WTC11 (cell line): ENCODE measurements around the gene FMNL3. TPM values are rescaled to one million over a fixed set of nuclear protein-coding genes. Genes with fewer than 3 reads are reported as not detected.
A peak's percentile ranks its signal among the peaks of the same experiment; 100 is the strongest.

Experiments
- ATAC-seq: fragments of 200-7000 bp; cut with Tn5 transposase; 2 replicates; pipeline ENCODE4 v1.10.0; 2021; ENCODE audit warnings: mild to moderate bottlenecking, moderate library complexity
- CTCF ChIA-PET: fragments of 300-600 bp; sonication (Branson Sonifier 250); formaldehyde crosslinking; loops from one replicate; lab custom pipeline; 2021; ENCODE audit warnings: antibody characterized with exemption; lab: Charles Lee
- POLR2A ChIA-PET: fragments of 350-600 bp; sonication (Branson Sonifier 250); formaldehyde crosslinking; loops from one replicate; lab custom pipeline; 2021; ENCODE audit warnings: antibody characterized with exemption; lab: Charles Lee
- DNase-seq: peaks from one replicate; pipeline ENCODE4 v3.0.0; 2021; ENCODE audit warnings: low spot score
- H3K27ac Mint-ChIP-seq: 2 replicates; pipeline ENCODE4 v1.8.0; 2021; ENCODE audit warnings: mixed read lengths
- H3K27me3 Mint-ChIP-seq: 2 replicates; pipeline ENCODE4 v1.8.0; 2021; ENCODE audit warnings: low read depth, mild to moderate bottlenecking, moderate library complexity, mixed read lengths
- H3K36me3 Mint-ChIP-seq: 2 replicates; pipeline ENCODE4 v1.8.0; 2021; ENCODE audit warnings: mixed read lengths
- H3K4me1 Mint-ChIP-seq: 2 replicates; pipeline ENCODE4 v1.8.0; 2022; ENCODE audit warnings: mixed read lengths
- H3K4me3 Mint-ChIP-seq: 2 replicates; pipeline ENCODE4 v1.8.0; 2021; ENCODE audit warnings: mild to moderate bottlenecking, moderate library complexity, mixed read lengths
- H3K9me3 Mint-ChIP-seq: 2 replicates; pipeline ENCODE4 v1.8.0; 2021; ENCODE audit warnings: mixed read lengths
- AR ChIP-seq: fragments of 250-450 bp; sonication (Bioruptor Pico); IDR thresholded peaks from 2 replicates; pipeline ENCODE4 v1.9.0; 2021; ENCODE audit warnings: mild to moderate bottlenecking
- ATF1 ChIP-seq: sonication (generic); formaldehyde crosslinking; IDR thresholded peaks from 2 replicates; pipeline ENCODE4 v1.8.1; 2023; ENCODE audit warnings: mild to moderate bottlenecking, moderate library complexity, missing genetic modification reagents
- CBFB ChIP-seq: sonication (generic); formaldehyde crosslinking; IDR thresholded peaks from 2 replicates; pipeline ENCODE4 v1.8.1; 2022; ENCODE audit warnings: mild to moderate bottlenecking, low read depth, missing genetic modification reagents
- CREM ChIP-seq: sonication (generic); formaldehyde crosslinking; IDR thresholded peaks from 2 replicates; pipeline ENCODE4 v1.8.1; 2022; ENCODE audit warnings: mild to moderate bottlenecking, missing genetic modification reagents, moderate library complexity
- CTCF ChIP-seq: fragments of 200-600 bp; IDR thresholded peaks from 2 replicates; pipeline ENCODE4 v1.8.0; 2022; ENCODE audit warnings: antibody characterized with exemption
- E2F1 ChIP-seq: sonication (generic); formaldehyde crosslinking; IDR thresholded peaks from 2 replicates; pipeline ENCODE4 v1.8.0; 2022; ENCODE audit warnings: mild to moderate bottlenecking, missing genetic modification reagents
- E2F4 ChIP-seq: sonication (generic); formaldehyde crosslinking; IDR thresholded peaks from 2 replicates; pipeline ENCODE4 v1.8.1; 2022; ENCODE audit warnings: low read depth, mild to moderate bottlenecking, moderate library complexity, missing genetic modification reagents, borderline replicate concordance
- FOXK1 ChIP-seq: sonication (generic); formaldehyde crosslinking; IDR thresholded peaks from 2 replicates; pipeline ENCODE4 v1.8.0; 2022; ENCODE audit warnings: mild to moderate bottlenecking, moderate library complexity, missing genetic modification reagents
- FOXP4 ChIP-seq: sonication (generic); formaldehyde crosslinking; IDR thresholded peaks from 2 replicates; pipeline ENCODE4 v1.8.0; 2022; ENCODE audit warnings: mild to moderate bottlenecking, missing genetic modification reagents
- JUN ChIP-seq: sonication (generic); formaldehyde crosslinking; IDR thresholded peaks from 2 replicates; pipeline ENCODE4 v1.8.0; 2023; ENCODE audit warnings: mild to moderate bottlenecking, missing genetic modification reagents
- MAX ChIP-seq: sonication (generic); formaldehyde crosslinking; IDR thresholded peaks from 2 replicates; pipeline ENCODE4 v1.8.0; 2022; ENCODE audit warnings: mild to moderate bottlenecking, missing genetic modification reagents
- NFATC4 ChIP-seq: fragments of 250-450 bp; sonication (Bioruptor Pico); IDR thresholded peaks from 2 replicates; pipeline ENCODE4 v1.9.0; 2021; ENCODE audit warnings: mild to moderate bottlenecking
- NR2C2 ChIP-seq: sonication (generic); formaldehyde crosslinking; IDR thresholded peaks from 2 replicates; pipeline ENCODE4 v1.8.0; 2022; ENCODE audit warnings: mild to moderate bottlenecking, missing genetic modification reagents
- TCF7 ChIP-seq: sonication (generic); formaldehyde crosslinking; IDR thresholded peaks from 2 replicates; pipeline ENCODE4 v1.8.0; 2022; ENCODE audit warnings: mild to moderate bottlenecking, low read depth, missing genetic modification reagents, moderate library complexity
- ZNF317 ChIP-seq: sonication (generic); formaldehyde crosslinking; IDR thresholded peaks from 2 replicates; pipeline ENCODE4 v1.8.1; 2023; ENCODE audit warnings: low read depth, mild to moderate bottlenecking, moderate library complexity, missing genetic modification reagents, borderline replicate concordance
- ZNF423 ChIP-seq: fragments of 250-450 bp; sonication (Bioruptor Pico); IDR thresholded peaks from 2 replicates; pipeline ENCODE4 v2.1.2; 2022; ENCODE audit warnings: mild to moderate bottlenecking, moderate library complexity
- total RNA-seq: library from RNA; stranded (reverse); gene quantifications from 3 replicates; pipeline ENCODE4 v1.2.3, GENCODE V29; 2021
- TF ChIP-seq, protein P1 (sequence below): sonication (generic); formaldehyde crosslinking; IDR thresholded peaks from 2 replicates; pipeline ENCODE4 v1.8.1; 2023; ENCODE audit warnings: mild to moderate bottlenecking, missing genetic modification reagents, borderline replicate concordance
- TF ChIP-seq, protein P2 (sequence below): sonication (generic); formaldehyde crosslinking; IDR thresholded peaks from 2 replicates; pipeline ENCODE4 v1.8.1; 2023; ENCODE audit warnings: mild to moderate bottlenecking, missing genetic modification reagents
- TF ChIP-seq, protein P3 (sequence below): sonication (generic); formaldehyde crosslinking; IDR thresholded peaks from 2 replicates; pipeline ENCODE4 v1.8.1; 2023; ENCODE audit warnings: mild to moderate bottlenecking, missing genetic modification reagents

Gene FMNL3
- total RNA-seq, 1 experiment from 2014 or later, result 19.3 TPM

GRCh38 chr12:49697808-49698207 is 9.4 kb downstream of the FMNL3 start (continued):
- TF ChIP-seq E2F4 (CRISPR knock-in tag), result no peak

GRCh38 chr12:49696723-49697122 is 10.5 kb downstream of the FMNL3 start:
- Mint-ChIP-seq H3K27me3 (no peaks in the 10 kb centered on the region), H3K36me3 (no peaks in the 10 kb centered on the region), H3K9me3 (no peaks in the 10 kb centered on the region), H3K4me3 (no peak overlapping the region), H3K27ac (peak overlapping the region; percentile 81), H3K4me1 (peaks cover 62% of the 10 kb centered on the region)
- TF ChIP-seq AR (CRISPR knock-in tag) (no peak), FOXK1 (CRISPR knock-in tag) (no peak), CBFB (CRISPR knock-in tag) (no peak), MAX (CRISPR knock-in tag) (no peak), ATF1 (CRISPR knock-in tag) (no peak), ZNF423 (CRISPR knock-in tag) (no peak), TCF7 (CRISPR knock-in tag) (no peak), CTCF (no peak), NR2C2 (CRISPR knock-in tag) (no peak), FOXP4 (CRISPR knock-in tag) (no peak), NFATC4 (CRISPR knock-in tag) (no peak), ZNF317 (no peak), CREM (CRISPR knock-in tag) (no peak), E2F1 (CRISPR knock-in tag) (no peak), JUN (CRISPR knock-in tag) (no peak)
- TF ChIP-seq, protein P1, sequence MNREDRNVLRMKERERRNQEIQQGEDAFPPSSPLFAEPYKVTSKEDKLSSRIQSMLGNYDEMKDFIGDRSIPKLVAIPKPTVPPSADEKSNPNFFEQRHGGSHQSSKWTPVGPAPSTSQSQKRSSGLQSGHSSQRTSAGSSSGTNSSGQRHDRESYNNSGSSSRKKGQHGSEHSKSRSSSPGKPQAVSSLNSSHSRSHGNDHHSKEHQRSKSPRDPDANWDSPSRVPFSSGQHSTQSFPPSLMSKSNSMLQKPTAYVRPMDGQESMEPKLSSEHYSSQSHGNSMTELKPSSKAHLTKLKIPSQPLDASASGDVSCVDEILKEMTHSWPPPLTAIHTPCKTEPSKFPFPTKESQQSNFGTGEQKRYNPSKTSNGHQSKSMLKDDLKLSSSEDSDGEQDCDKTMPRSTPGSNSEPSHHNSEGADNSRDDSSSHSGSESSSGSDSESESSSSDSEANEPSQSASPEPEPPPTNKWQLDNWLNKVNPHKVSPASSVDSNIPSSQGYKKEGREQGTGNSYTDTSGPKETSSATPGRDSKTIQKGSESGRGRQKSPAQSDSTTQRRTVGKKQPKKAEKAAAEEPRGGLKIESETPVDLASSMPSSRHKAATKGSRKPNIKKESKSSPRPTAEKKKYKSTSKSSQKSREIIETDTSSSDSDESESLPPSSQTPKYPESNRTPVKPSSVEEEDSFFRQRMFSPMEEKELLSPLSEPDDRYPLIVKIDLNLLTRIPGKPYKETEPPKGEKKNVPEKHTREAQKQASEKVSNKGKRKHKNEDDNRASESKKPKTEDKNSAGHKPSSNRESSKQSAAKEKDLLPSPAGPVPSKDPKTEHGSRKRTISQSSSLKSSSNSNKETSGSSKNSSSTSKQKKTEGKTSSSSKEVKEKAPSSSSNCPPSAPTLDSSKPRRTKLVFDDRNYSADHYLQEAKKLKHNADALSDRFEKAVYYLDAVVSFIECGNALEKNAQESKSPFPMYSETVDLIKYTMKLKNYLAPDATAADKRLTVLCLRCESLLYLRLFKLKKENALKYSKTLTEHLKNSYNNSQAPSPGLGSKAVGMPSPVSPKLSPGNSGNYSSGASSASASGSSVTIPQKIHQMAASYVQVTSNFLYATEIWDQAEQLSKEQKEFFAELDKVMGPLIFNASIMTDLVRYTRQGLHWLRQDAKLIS (CRISPR knock-in tag), result no peak
- TF ChIP-seq, protein P2, sequence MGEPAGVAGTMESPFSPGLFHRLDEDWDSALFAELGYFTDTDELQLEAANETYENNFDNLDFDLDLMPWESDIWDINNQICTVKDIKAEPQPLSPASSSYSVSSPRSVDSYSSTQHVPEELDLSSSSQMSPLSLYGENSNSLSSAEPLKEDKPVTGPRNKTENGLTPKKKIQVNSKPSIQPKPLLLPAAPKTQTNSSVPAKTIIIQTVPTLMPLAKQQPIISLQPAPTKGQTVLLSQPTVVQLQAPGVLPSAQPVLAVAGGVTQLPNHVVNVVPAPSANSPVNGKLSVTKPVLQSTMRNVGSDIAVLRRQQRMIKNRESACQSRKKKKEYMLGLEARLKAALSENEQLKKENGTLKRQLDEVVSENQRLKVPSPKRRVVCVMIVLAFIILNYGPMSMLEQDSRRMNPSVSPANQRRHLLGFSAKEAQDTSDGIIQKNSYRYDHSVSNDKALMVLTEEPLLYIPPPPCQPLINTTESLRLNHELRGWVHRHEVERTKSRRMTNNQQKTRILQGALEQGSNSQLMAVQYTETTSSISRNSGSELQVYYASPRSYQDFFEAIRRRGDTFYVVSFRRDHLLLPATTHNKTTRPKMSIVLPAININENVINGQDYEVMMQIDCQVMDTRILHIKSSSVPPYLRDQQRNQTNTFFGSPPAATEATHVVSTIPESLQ (CRISPR knock-in tag), result no peak
- TF ChIP-seq, protein P3, sequence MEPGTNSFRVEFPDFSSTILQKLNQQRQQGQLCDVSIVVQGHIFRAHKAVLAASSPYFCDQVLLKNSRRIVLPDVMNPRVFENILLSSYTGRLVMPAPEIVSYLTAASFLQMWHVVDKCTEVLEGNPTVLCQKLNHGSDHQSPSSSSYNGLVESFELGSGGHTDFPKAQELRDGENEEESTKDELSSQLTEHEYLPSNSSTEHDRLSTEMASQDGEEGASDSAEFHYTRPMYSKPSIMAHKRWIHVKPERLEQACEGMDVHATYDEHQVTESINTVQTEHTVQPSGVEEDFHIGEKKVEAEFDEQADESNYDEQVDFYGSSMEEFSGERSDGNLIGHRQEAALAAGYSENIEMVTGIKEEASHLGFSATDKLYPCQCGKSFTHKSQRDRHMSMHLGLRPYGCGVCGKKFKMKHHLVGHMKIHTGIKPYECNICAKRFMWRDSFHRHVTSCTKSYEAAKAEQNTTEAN (CRISPR knock-in tag), result no peak
- CTCF ChIA-PET, result interaction anchor here (1.0 to 5.5 kb wide), 3 partner anchors 22 to 49 kb away, joined by 3 to 38 read pairs (median 3); partner anchors contain the start of gene TMBIM6
- POLR2A ChIA-PET, result interaction anchor here (1.2 to 1.9 kb wide), 2 partner anchors 10 to 45 kb away, joined by 3 to 6 read pairs; partner anchors contain the start of gene TMBIM6
- no peak for DNase-seq
- no peak for ATAC-seq
